Measurements from ENCODE around the gene DHRS11. TPM values are rescaled to one million over a fixed set of nuclear protein-coding genes. Genes with fewer than 3 reads are reported as not detected.

Gene DHRS11, protein sequence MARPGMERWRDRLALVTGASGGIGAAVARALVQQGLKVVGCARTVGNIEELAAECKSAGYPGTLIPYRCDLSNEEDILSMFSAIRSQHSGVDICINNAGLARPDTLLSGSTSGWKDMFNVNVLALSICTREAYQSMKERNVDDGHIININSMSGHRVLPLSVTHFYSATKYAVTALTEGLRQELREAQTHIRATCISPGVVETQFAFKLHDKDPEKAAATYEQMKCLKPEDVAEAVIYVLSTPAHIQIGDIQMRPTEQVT
- 321 TPM for polyA plus RNA-seq
- long read RNA-seq, donor 1, full-length matches to known transcripts, result 87 of 99 reads
- long read RNA-seq, donor 1, partial matches to known transcripts, result 12 of 99 reads
- long read RNA-seq, donor 1, other reads (novel, unspliced or antisense), result 0 of 99 reads
- long read RNA-seq, donor 2, full-length matches to known transcripts, result 171 of 270 reads
- long read RNA-seq, donor 2, partial matches to known transcripts, result 85 of 270 reads
- long read RNA-seq, donor 2, other reads (novel, unspliced or antisense), result 14 of 270 reads
- long read RNA-seq, donor 3, result 0 reads
- long read RNA-seq, donor 4, full-length matches to known transcripts, result 24 of 24 reads
- long read RNA-seq, donor 4, partial matches to known transcripts, result 0 of 24 reads
- long read RNA-seq, donor 4, other reads (novel, unspliced or antisense), result 0 of 24 reads
- long read RNA-seq, donor 5, full-length matches to known transcripts, result 53 of 53 reads
- long read RNA-seq, donor 5, partial matches to known transcripts, result 0 of 53 reads
- long read RNA-seq, donor 5, other reads (novel, unspliced or antisense), result 0 of 53 reads
- long read RNA-seq, donor 6, full-length matches to known transcripts, result 159 of 207 reads
- long read RNA-seq, donor 6, partial matches to known transcripts, result 41 of 207 reads
- long read RNA-seq, donor 6, other reads (novel, unspliced or antisense), result 7 of 207 reads
- long read RNA-seq, donor 7, full-length matches to known transcripts, result 41 of 46 reads
- long read RNA-seq, donor 7, partial matches to known transcripts, result 5 of 46 reads
- long read RNA-seq, donor 7, other reads (novel, unspliced or antisense), result 0 of 46 reads
- long read RNA-seq, donor 8, full-length matches to known transcripts, result 200 of 267 reads
- long read RNA-seq, donor 8, partial matches to known transcripts, result 56 of 267 reads
- long read RNA-seq, donor 8, other reads (novel, unspliced or antisense), result 11 of 267 reads
- long read RNA-seq, donor 9, full-length matches to known transcripts, result 111 of 159 reads
- long read RNA-seq, donor 9, partial matches to known transcripts, result 48 of 159 reads
- long read RNA-seq, donor 9, other reads (novel, unspliced or antisense), result 0 of 159 reads
- long read RNA-seq, donor 10, full-length matches to known transcripts, result 166 of 226 reads
- long read RNA-seq, donor 10, partial matches to known transcripts, result 44 of 226 reads
- long read RNA-seq, donor 10, other reads (novel, unspliced or antisense), result 16 of 226 reads
- long read RNA-seq, donor 11, full-length matches to known transcripts, result 110 of 121 reads
- long read RNA-seq, donor 11, partial matches to known transcripts, result 11 of 121 reads
- long read RNA-seq, donor 11, other reads (novel, unspliced or antisense), result 0 of 121 reads

DNA sequence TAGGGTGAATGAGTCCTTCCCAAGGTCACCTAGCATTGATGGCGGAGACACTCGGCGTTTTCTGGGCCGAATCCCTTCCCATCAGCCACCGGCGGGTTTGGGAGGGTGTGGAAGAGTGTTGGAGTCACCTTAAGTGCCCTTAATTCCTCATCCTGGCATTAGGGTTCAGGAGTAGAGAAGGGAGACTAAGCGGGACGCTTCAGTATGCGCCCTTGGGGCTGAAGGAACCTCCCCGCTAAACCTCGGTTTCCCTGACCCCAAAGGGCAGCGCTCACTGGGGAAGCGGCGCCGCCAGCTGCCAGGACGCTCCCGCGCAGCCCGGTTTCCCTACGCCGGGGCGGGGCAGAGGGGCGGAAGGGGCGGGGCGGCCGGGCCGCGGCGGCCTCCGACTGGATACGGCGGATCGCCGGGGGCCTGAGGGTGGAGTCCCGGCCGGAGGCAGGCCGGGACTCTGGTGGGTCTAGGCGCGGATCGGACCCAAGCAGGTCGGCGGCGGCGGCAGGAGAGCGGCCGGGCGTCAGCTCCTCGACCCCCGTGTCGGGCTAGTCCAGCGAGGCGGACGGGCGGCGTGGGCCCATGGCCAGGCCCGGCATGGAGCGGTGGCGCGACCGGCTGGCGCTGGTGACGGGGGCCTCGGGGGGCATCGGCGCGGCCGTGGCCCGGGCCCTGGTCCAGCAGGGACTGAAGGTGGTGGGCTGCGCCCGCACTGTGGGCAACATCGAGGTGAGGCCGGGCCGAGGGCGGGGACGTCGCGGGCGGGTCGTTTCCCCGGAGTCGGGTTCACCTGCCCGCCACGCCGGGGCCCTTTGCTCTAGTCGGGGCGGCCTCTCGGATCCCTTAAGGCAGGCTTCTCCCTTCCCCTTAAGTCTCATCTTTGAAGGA lies at the start of gene DHRS11:
TSS of gene DHRS11 (plus strand) at position 446 of the 882 bp plus-strand sequence. CDS start at position 577, 131 bp downstream.
- Histone ChIP-seq H3K27ac (ENCODE audit: low read length) (peak within 1 kb of the TSS; percentile 98), H3K36me3 (ENCODE audit: control insufficient read depth, insufficient read depth, low read length) (peaks cover 42% of the 10 kb centered on the region), H3K4me3 (ENCODE audit: low read length) (peak within 1 kb of the TSS; percentile 90), H3K27me3 (ENCODE audit: control insufficient read depth, insufficient read depth, low read length) (no peaks in the 10 kb centered on the region), H3K9me3 (ENCODE audit: control insufficient read depth, low read depth, low read length) (no peaks in the 10 kb centered on the region), H3K4me1 (ENCODE audit: control insufficient read depth, insufficient read depth, low read length) (peaks cover 35% of the 10 kb centered on the region)
- WGBS (ENCODE audit: insufficient coverage, low lambda C conversion rate), result no CpG with 5 or more reads among the region's 87 CpGs
- peak; percentile 75 to 87 for DNase-seq

- 100% methylated on average over 6 of the region's 15 CpGs for WGBS (ENCODE audit: insufficient coverage, low lambda C conversion rate)
- H3K4me3 ChIP-seq (ENCODE audit: low read length), result no peak overlapping the region
- H3K36me3 ChIP-seq (ENCODE audit: control insufficient read depth, insufficient read depth, low read length), result peaks cover 4% of the 10 kb centered on the region
- H3K27ac ChIP-seq (ENCODE audit: low read length), result no peak overlapping the region
- H3K4me1 ChIP-seq (ENCODE audit: control insufficient read depth, insufficient read depth, low read length), result peaks cover 2% of the 10 kb centered on the region
- DNase-seq, result no peak
- H3K27me3 ChIP-seq (ENCODE audit: control insufficient read depth, insufficient read depth, low read length), result no peaks in the 10 kb centered on the region
- no peaks in the 10 kb centered on the region for H3K9me3 ChIP-seq (ENCODE audit: control insufficient read depth, low read depth, low read length)
Observed at GRCh38 chr17:36542755-36543154, 48.9 kb upstream of the DHRS11 start.

DNA sequence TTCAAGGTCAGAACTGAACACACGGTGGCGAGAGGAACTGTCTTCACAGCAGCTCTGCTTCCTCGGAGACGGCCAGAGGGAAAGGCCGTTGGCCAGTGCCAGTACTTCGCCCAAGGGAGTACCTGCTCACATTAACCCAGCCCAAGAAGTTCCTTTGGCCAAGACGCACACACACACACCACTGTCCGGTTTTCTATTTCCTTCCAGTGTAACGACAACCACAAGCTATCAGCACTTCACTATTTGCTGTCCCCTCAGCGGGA lies 47.7 kb upstream of the DHRS11 start:
- Histone ChIP-seq H3K36me3 (ENCODE audit: control insufficient read depth, insufficient read depth, low read length) (no peaks in the 10 kb centered on the region), H3K4me1 (ENCODE audit: control insufficient read depth, insufficient read depth, low read length) (peaks cover 8% of the 10 kb centered on the region), H3K27me3 (ENCODE audit: control insufficient read depth, insufficient read depth, low read length) (no peaks in the 10 kb centered on the region), H3K9me3 (ENCODE audit: control insufficient read depth, low read depth, low read length) (no peaks in the 10 kb centered on the region), H3K27ac (ENCODE audit: low read length) (peak overlapping the region; percentile 100), H3K4me3 (ENCODE audit: low read length) (peak overlapping the region; percentile 99)
- WGBS (ENCODE audit: insufficient coverage, low lambda C conversion rate), result no CpG with 5 or more reads among the region's 10 CpGs
- DNase-seq, result peak; percentile 43 to 76

DNA sequence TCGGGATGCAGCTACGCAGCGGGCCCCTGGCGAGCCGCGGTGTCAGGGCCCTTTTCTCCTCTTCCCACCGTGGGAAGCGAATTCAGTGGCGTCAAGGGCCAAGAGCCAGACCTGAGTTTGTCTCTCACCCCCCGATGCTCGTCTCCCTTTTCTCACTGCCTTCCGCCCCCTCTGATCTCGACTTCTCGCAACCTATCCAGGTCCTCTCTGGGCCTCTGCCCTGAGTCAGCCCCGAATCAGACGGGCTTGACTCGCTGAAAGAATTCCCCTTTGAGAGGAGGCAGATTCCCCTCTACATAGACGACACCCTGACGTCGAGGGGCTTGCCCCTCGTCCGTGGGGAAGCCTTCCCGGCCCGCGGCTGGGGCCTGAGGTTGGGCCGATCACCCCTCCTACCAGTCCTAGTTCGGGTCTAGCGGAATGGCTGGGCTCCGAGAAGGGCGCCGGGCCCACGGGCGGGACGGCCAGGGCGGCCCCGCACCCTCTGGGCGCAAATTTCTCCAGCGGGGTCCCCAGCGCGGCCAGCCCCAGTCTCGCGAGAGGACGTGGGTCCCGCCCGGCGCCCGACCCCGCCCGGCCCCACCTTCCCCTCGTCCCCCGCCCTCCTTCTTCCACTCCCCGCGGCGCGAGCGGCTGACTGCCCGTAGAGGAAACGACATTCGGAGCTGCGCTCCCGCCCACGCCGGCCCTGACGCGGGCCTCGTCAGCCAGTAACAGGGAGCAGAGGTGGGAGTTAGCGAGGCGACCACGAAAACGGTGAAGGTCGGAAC lies 47.2 kb upstream of the DHRS11 start, which contains the start of gene GGNBP2:
TSS of gene GGNBP2 (plus strand) at position 613 of the 770 bp plus-strand sequence. CDS start 806 bp downstream, outside the sequence.
- peak within 1 kb of the TSS; percentile 100 for H3K27ac ChIP-seq (ENCODE audit: low read length)
- WGBS (ENCODE audit: insufficient coverage, low lambda C conversion rate), result 0% methylated on average over 3 of the region's 71 CpGs

GRCh38 chr17:36545077-36545464 lies 46.6 kb upstream of the DHRS11 start:
- Histone ChIP-seq H3K27me3 (ENCODE audit: control insufficient read depth, insufficient read depth, low read length) (no peaks in the 10 kb centered on the region), H3K36me3 (ENCODE audit: control insufficient read depth, insufficient read depth, low read length) (peaks cover 3% of the 10 kb centered on the region), H3K4me3 (ENCODE audit: low read length) (peak overlapping the region; percentile 99), H3K4me1 (ENCODE audit: control insufficient read depth, insufficient read depth, low read length) (peaks cover 8% of the 10 kb centered on the region), H3K9me3 (ENCODE audit: control insufficient read depth, low read depth, low read length) (no peaks in the 10 kb centered on the region), H3K27ac (ENCODE audit: low read length) (peak overlapping the region; percentile 100)
- WGBS (ENCODE audit: insufficient coverage, low lambda C conversion rate), result no CpG with 5 or more reads among the region's 38 CpGs
- DNase-seq, result no peak

More for the DNA sequence above, 47.2 kb upstream of the DHRS11 start, which contains the start of gene GGNBP2:
- H3K4me3 ChIP-seq (ENCODE audit: low read length), result peak within 1 kb of the TSS; percentile 99
- DNase-seq, result peak; percentile 88 to 95
- no peaks in the 10 kb centered on the region for H3K36me3 ChIP-seq (ENCODE audit: control insufficient read depth, insufficient read depth, low read length)
- peaks cover 8% of the 10 kb centered on the region for H3K4me1 ChIP-seq (ENCODE audit: control insufficient read depth, insufficient read depth, low read length)
- no peaks in the 10 kb centered on the region for H3K27me3 ChIP-seq (ENCODE audit: control insufficient read depth, insufficient read depth, low read length)
- no peaks in the 10 kb centered on the region for H3K9me3 ChIP-seq (ENCODE audit: control insufficient read depth, low read depth, low read length)

DNA sequence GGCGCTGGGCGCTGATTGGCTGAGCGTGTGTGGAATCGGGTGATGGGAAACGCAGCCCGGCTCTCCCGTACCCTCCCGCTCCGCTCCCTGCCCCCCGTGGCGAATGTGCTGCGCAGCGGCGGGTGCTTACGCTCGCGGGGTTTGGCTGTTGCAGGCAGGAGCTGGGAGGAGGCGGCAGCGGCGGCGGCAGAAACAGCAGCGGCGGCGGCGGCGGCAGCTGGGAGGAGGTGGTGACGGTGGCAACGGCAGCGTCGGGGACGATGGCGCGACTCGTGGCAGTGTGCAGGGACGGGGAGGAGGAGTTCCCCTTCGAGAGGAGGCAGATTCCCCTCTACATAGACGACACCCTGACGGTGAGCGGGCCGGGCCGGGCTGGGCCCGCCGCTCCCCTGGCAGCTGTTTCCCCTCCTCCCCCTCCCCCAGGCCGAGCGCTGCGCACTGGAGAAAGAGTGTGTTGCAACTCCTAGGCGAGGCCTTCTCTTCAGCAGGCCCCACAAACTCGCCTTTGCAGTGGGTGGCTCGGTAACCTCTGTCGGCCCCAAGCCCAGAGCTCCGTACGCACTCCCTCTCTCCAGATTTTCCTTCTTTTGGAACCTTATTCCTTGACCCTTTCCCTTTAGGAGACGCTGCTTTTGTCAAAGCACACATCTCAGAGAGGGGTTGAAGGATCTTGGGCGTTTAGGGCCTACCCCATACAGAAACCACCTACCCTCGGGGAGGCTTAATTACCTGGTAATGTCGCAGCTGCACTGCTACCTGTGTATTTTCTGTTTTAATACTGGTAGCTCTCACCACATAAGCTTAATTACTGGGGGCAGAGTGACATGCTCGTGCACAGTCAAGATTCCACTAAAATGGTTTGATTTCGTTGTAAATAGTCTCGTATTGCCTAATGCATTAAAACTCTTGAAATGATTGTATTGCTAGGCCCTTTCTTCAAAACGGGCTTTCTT lies 45.9 kb upstream of the DHRS11 start:
- Histone ChIP-seq H3K9me3 (ENCODE audit: control insufficient read depth, low read depth, low read length) (no peaks in the 10 kb centered on the region), H3K27me3 (ENCODE audit: control insufficient read depth, insufficient read depth, low read length) (no peaks in the 10 kb centered on the region), H3K36me3 (ENCODE audit: control insufficient read depth, insufficient read depth, low read length) (peaks cover 3% of the 10 kb centered on the region), H3K27ac (ENCODE audit: low read length) (peak overlapping the region; percentile 100), H3K4me1 (ENCODE audit: control insufficient read depth, insufficient read depth, low read length) (peaks cover 8% of the 10 kb centered on the region), H3K4me3 (ENCODE audit: low read length) (peak overlapping the region; percentile 99)
- WGBS (ENCODE audit: insufficient coverage, low lambda C conversion rate), result 0% methylated on average over 4 of the region's 60 CpGs
- DNase-seq, result peak; percentile 97 to 99

DNA sequence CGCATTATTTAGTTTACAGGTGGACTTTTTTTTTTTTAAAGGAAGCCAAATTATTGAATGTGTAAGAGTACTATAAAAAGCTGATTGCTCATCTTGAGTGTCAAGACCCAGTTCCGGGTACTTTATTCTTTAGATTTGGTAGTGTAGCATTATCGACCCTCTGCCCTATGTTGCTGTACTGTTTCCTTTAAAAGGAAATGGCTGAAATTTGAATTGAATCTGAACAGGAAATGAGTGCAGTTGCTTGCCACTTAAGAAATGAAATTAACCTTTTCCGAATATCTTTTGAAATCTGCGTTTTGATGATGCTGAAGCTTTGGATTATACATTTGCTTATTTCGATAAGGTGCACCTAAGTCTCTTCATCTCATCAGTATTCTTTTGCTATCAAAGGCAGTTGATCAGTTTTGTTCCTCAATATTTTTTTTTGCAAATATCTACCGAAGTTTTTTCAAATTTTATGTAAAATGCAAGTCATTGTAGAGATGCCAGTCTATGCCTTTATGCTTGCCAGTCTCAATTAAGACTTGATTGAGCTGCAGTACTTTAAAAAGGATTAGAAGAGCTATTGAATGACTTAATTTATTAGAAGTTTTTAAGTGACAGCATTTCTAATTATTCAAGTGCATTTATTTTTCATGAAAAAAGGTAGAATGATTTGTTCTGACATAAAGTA lies 45.1 kb upstream of the DHRS11 start:
- 9% methylated on average over 4 of the region's 7 CpGs for WGBS (ENCODE audit: insufficient coverage, low lambda C conversion rate)
- H3K4me3 ChIP-seq (ENCODE audit: low read length), result peak overlapping the region; percentile 99
- no peaks in the 10 kb centered on the region for H3K27me3 ChIP-seq (ENCODE audit: control insufficient read depth, insufficient read depth, low read length)
- H3K9me3 ChIP-seq (ENCODE audit: control insufficient read depth, low read depth, low read length), result no peaks in the 10 kb centered on the region
- H3K27ac ChIP-seq (ENCODE audit: low read length), result peak overlapping the region; percentile 100
- H3K36me3 ChIP-seq (ENCODE audit: control insufficient read depth, insufficient read depth, low read length), result peaks cover 3% of the 10 kb centered on the region
- H3K4me1 ChIP-seq (ENCODE audit: control insufficient read depth, insufficient read depth, low read length), result peaks cover 8% of the 10 kb centered on the region
- DNase-seq, result no peak

DNA sequence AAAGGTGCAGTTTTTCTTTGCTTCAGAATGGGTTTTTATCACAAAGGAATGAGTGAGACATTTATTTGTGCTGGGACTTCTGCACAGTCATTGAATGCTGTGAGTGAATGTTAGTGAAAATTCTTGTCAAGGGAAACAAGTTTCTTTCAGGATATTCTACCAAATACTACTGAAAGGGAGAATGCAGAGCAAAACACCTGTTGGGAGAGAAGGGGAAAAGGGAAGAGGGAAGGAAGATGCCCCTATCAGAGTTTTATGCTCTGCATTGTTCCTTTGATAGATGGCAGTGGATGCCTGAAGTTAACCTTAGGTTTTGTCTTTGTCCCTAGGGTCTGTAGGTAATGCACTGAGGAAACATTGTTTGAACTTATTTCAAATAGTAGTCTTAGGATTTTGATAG lies 43.9 kb upstream of the DHRS11 start:
- DNase-seq, result no peak
- H3K9me3 ChIP-seq (ENCODE audit: control insufficient read depth, low read depth, low read length), result no peaks in the 10 kb centered on the region
- H3K4me3 ChIP-seq (ENCODE audit: low read length), result no peak overlapping the region

More for the DNA sequence above, 43.9 kb upstream of the DHRS11 start:
- H3K4me1 ChIP-seq (ENCODE audit: control insufficient read depth, insufficient read depth, low read length), result peaks cover 8% of the 10 kb centered on the region
- peaks cover 3% of the 10 kb centered on the region for H3K36me3 ChIP-seq (ENCODE audit: control insufficient read depth, insufficient read depth, low read length)
- no peaks in the 10 kb centered on the region for H3K27me3 ChIP-seq (ENCODE audit: control insufficient read depth, insufficient read depth, low read length)
- H3K27ac ChIP-seq (ENCODE audit: low read length), result no peak overlapping the region

All from large intestine (tissue), 12 donors.